H1 (cell line): Measurements from ENCODE around the gene ARID1B. TPM values are rescaled to one million over a fixed set of nuclear protein-coding genes. Genes with fewer than 3 reads are reported as not detected.

Experiments used
- BACH1 ChIP-seq: IDR thresholded peaks from 2 replicates; pipeline ENCODE4 v1.6.1; 2012; ENCODE audit warnings: low read length, improper control_type of control experiment
- CEBPB ChIP-seq: IDR thresholded peaks from 2 replicates; pipeline ENCODE4 v1.6.1; 2012; ENCODE audit warnings: low read depth, low read length
- CHD2 ChIP-seq: IDR thresholded peaks from 2 replicates; pipeline ENCODE4 v1.6.1; 2012; ENCODE audit warnings: low read length, improper control_type of control experiment
- GTF2F1 ChIP-seq: IDR thresholded peaks from 2 replicates; pipeline ENCODE4 v1.6.1; 2012; ENCODE audit warnings: low read depth, low read length, improper control_type of control experiment, borderline replicate concordance
- MAX ChIP-seq: IDR thresholded peaks from 2 replicates; pipeline ENCODE4 v1.6.1; 2012; ENCODE audit warnings: inconsistent platforms
- SP1 ChIP-seq: IDR thresholded peaks from 2 replicates; pipeline ENCODE4 v1.6.1; 2011; ENCODE audit warnings: low read depth, low read length
- USF2 ChIP-seq: IDR thresholded peaks from 2 replicates; pipeline ENCODE4 v1.6.1; 2011; ENCODE audit warnings: low read length, improper control_type of control experiment
- polyA plus RNA-seq, 7 experiments: library from polyadenylated mRNA; depleted of rRNA in 3 of 7; stranded (reverse) in 5 of 7; unstranded in 2 of 7; fragments of >200 nt in 5 of 7; fragments of 200-250 nt in 2 of 7; gene quantifications; 1 replicate in 5 of 7; 2 replicates in 1 of 7; 4 replicates in 1 of 7; pipeline versions ENCODE4 v1.2.1 to v1.2.3, GENCODE V29; 2011 to 2013; ENCODE audit warnings: missing spikeins in 2 of 7, mixed read lengths in 2 of 7
- total RNA-seq: library from RNA; stranded (reverse); fragmentation: NEBNext Ultra II Directional; extraction: Animal tissue kit (Norgen Biotek cat#: 25700); gene quantifications from 2 replicates; pipeline ENCODE4 v1.2.1, GENCODE V29; 2021

ARID1B gene
- total and polyA plus RNA-seq, 2 of the 8 experiments (the other 6 are each of a cell fraction or from before 2014, with no cell fraction given), result 24.3 to 70.3 TPM

DNA sequence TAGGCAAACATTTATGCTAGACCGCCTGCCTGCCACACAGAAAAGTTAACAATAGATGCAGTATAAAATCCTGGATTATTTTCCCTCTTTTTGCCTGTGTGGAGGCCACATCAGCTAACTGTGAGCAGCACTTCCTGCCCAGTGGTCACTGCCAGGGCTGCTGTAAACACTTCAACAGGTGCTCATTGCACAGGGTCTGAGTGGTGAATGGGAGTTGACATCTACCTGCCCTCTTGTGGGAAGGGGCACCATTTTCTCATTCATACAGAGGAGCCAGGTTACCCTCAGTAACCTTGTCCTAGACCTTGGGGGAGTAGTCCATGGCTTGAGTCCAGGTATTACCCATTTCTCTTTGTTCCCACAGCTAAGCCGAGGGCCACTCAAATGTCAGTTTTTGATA lies 310.8 kb downstream of the ARID1B start (continued):
- TF ChIP-seq USF2 (no peak), CEBPB (no peak), GTF2F1 (no peak), CHD2 (no peak), SP1 (no peak), BACH1 (no peak), MAX (no peak)
